ENCODE data around the gene PRR36. TPM values are rescaled to one million over a fixed set of nuclear protein-coding genes. Genes with fewer than 3 reads are reported as not detected.

PRR36 gene
- total RNA-seq, 1 donor from 2014 or later, result 0.07 TPM

DNA sequence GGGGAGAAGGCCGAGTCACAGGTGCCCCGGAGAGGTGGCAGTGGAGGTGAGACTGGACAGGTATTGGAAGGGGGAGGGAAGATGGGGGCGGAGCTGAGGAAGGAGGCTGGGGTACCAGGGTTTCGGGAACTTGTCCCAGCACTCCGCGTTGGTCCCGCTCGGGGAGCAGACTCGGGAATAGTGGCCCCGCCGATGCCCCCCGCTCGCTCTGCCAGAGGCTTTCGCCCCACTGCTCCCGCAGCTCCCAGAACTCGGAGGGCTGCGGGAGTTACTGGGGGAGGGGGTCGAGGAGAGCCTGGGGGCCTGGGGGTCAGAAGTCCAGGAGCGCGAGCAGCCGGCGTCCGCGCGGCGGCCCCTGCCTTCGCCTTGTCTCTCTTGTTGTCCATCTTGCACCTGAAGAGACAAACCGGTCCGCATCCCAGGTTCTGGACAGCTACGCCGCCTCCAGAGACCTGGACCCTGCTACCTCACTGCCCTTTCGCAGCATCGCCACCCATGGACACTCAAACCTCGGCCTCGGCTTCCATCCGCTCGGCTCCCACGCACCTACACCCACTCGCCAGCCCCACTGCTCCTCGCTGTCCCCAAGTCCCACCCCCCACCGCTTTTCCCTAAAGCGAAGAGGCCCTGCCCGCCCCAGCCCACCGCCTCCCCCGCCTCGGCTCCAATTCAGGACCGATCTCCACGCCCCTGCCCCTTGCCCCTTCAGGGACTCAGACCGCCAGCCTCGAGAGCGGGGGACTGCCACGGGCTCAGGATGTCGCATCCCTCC, 700 bp downstream of the PRR36 start:
- H3K4me3 Mint-ChIP-seq, result peak overlapping the region; percentile 96

DNA sequence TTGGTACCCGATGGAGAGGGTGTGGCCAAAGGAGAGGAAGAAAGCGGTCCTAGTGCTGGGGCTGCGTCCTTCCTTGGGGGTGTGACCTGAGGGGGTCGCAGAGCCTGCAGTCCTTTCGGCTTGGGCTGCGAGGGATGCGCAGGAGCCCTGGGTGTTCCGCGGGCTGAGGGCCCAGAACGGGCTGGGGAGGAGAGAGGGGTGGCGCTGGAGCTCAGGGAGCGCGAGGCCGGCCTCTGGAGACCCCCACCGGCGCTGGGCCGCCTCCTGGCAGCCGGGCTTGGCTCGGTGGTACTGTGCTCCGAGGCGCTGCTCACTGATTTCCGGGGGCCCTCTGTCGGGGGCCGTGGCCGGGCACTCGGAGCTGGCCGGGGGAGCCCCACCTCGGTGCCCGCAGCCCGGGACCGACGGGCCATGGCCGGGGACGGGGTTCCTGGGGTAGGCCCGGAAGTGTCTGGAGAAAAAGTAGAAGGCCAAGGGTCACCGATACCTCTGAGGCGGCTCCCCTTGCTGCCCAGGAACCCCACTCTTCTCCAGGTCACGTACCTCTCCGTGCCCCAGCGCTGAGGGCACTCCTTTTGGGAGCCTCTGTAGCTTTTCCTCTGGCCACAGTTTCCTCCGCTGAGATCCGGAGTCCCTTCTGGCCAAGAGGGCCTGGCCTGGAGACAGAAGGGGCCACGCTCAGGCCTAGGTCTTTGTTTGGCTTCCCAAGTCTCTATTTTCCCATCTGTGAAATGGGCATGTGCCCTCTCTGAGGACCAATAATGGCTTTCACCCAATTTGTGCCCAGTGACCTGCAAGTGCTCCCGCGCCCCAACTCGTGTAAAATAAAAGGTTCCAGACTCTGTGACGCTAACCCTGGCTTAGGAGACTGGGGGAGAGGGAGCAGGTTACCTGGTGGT, 1.6 kb downstream of the PRR36 start:
- peaks cover 63% of the 10 kb centered on the region for H3F3A ChIP-seq (ENCODE audit: low read depth)
- peaks cover 15% of the 10 kb centered on the region for H3K27me3 Mint-ChIP-seq (ENCODE audit: insufficient read depth, low read depth)
- no peaks in the 10 kb centered on the region for H3K9me3 Mint-ChIP-seq
- H3K27me3 ChIP-seq, result peaks cover 15% of the 10 kb centered on the region
- peak overlapping the region; percentile 99 for H3K4me2 ChIP-seq
- H3K36me3 ChIP-seq, result no peaks in the 10 kb centered on the region
- H4K20me1 ChIP-seq (ENCODE audit: low read depth), result peaks cover 44% of the 10 kb centered on the region
- no peak overlapping the region for H2AFZ ChIP-seq (replicated peaks)
- peak overlapping the region; percentile 96 for H3K4me3 Mint-ChIP-seq
- H3K4me1 ChIP-seq, result peaks cover 11% of the 10 kb centered on the region
- no peak overlapping the region for H3K27ac ChIP-seq
- H3K79me2 ChIP-seq (ENCODE audit: low read depth), result no peaks in the 10 kb centered on the region
- peaks cover 34% of the 10 kb centered on the region for H3K4me1 Mint-ChIP-seq
- H3K4me3 ChIP-seq, result peak overlapping the region; percentile 99
- H3K9me3 ChIP-seq (ENCODE audit: low read depth), result no peaks in the 10 kb centered on the region
- H3K36me3 Mint-ChIP-seq, result no peaks in the 10 kb centered on the region
- TF ChIP-seq, protein P1, sequence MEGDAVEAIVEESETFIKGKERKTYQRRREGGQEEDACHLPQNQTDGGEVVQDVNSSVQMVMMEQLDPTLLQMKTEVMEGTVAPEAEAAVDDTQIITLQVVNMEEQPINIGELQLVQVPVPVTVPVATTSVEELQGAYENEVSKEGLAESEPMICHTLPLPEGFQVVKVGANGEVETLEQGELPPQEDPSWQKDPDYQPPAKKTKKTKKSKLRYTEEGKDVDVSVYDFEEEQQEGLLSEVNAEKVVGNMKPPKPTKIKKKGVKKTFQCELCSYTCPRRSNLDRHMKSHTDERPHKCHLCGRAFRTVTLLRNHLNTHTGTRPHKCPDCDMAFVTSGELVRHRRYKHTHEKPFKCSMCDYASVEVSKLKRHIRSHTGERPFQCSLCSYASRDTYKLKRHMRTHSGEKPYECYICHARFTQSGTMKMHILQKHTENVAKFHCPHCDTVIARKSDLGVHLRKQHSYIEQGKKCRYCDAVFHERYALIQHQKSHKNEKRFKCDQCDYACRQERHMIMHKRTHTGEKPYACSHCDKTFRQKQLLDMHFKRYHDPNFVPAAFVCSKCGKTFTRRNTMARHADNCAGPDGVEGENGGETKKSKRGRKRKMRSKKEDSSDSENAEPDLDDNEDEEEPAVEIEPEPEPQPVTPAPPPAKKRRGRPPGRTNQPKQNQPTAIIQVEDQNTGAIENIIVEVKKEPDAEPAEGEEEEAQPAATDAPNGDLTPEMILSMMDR (IDR thresholded peaks at IDR 0.05), result no peak
- no peak for TF ChIP-seq EZH2phosphoT487 (IDR thresholded peaks at IDR 0.05)
- no peak for TF ChIP-seq EZH2 (IDR thresholded peaks at IDR 0.05)
- no peak overlapping the region for H3K27ac Mint-ChIP-seq
- no peak for DNase-seq (ENCODE audit: low spot score)
- H3K9ac ChIP-seq, result no peak overlapping the region

More for the DNA sequence above, 700 bp downstream of the PRR36 start:
- TF ChIP-seq EZH2 (IDR thresholded peaks at IDR 0.05), result no peak
- TF ChIP-seq EZH2phosphoT487 (IDR thresholded peaks at IDR 0.05), result no peak
- TF ChIP-seq, protein P1 (IDR thresholded peaks at IDR 0.05), result no peak
- DNase-seq (ENCODE audit: low spot score), result no peak
- H3K27ac ChIP-seq, result no peak overlapping the region
- H3K4me1 ChIP-seq, result peaks cover 11% of the 10 kb centered on the region
- H3K27me3 Mint-ChIP-seq (ENCODE audit: insufficient read depth, low read depth), result peaks cover 15% of the 10 kb centered on the region
- peak overlapping the region; percentile 57 for H3K27ac Mint-ChIP-seq
- H3K9me3 Mint-ChIP-seq, result no peaks in the 10 kb centered on the region
- H4K20me1 ChIP-seq (ENCODE audit: low read depth), result peaks cover 35% of the 10 kb centered on the region
- peak overlapping the region; percentile 73 for H2AFZ ChIP-seq (replicated peaks)
- peaks cover 8% of the 10 kb centered on the region for H3K27me3 ChIP-seq
- no peaks in the 10 kb centered on the region for H3K79me2 ChIP-seq (ENCODE audit: low read depth)
- peak overlapping the region; percentile 99 for H3K4me3 ChIP-seq
- peak overlapping the region; percentile 99 for H3K4me2 ChIP-seq
- H3F3A ChIP-seq (ENCODE audit: low read depth), result peaks cover 60% of the 10 kb centered on the region
- H3K36me3 ChIP-seq, result no peaks in the 10 kb centered on the region
- peaks cover 32% of the 10 kb centered on the region for H3K4me1 Mint-ChIP-seq
- no peaks in the 10 kb centered on the region for H3K9me3 ChIP-seq (ENCODE audit: low read depth)
- no peaks in the 10 kb centered on the region for H3K36me3 Mint-ChIP-seq
- peak overlapping the region; percentile 41 for H3K9ac ChIP-seq

DNA sequence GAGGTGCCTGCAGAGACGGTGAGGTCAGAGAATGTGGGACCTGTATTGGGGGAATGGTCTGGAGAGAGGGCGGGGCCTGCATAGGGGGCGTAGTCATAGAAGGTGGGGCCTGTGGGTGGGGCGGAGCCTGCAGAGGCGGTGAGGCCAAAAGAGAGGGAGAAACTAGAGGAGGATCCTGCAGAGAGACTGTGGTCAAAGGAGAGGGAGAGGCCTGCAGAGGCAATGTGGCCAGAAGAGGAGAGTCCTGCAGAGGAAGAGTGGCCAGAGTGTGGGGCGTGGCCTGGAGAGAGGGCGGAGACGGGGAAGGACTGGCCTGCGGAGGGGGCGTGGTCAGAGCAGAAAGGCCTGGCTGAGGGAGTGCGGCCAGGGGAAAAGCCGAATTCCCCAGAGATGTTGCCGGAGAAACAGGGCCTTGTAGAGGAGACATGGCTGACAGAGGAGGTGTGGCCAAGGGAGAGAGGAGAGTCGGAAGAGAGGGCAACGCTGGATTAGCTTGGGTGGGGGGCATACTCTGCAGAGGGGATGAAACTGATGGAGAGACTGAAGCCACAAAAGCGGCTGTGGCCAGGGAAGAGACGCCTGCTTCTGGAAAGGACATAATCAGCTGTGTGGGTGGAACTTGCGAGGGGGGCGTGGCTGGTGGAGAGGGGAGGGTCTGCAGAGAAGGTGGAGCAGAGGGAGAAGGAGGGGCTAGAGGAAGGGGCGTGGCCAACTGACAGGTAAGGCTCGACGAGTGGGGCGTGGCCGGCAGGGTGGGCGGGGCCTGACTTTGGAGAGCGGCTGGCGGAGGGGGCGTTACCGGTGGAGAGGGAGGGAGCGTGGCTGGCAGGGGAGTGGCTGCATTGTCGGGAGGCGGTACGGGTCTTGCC, 2.5 kb downstream of the PRR36 start:
- H3K4me2 ChIP-seq, result peak overlapping the region; percentile 47
- H3K4me3 ChIP-seq, result no peak overlapping the region
- DNase-seq (ENCODE audit: low spot score), result peak; percentile 99
- peaks cover 63% of the 10 kb centered on the region for H3F3A ChIP-seq (ENCODE audit: low read depth)
- H3K27me3 ChIP-seq, result peaks cover 20% of the 10 kb centered on the region
- H3K27me3 Mint-ChIP-seq (ENCODE audit: insufficient read depth, low read depth), result peaks cover 20% of the 10 kb centered on the region
- peaks cover 11% of the 10 kb centered on the region for H3K4me1 ChIP-seq
- no peaks in the 10 kb centered on the region for H3K36me3 Mint-ChIP-seq
- TF ChIP-seq EZH2 (IDR thresholded peaks at IDR 0.05) (no peak), EZH2phosphoT487 (IDR thresholded peaks at IDR 0.05) (no peak)
- TF ChIP-seq, protein P1 (IDR thresholded peaks at IDR 0.05), result no peak
- no peaks in the 10 kb centered on the region for H3K9me3 Mint-ChIP-seq
- H2AFZ ChIP-seq (replicated peaks), result no peak overlapping the region
- peak overlapping the region; percentile 82 for H3K4me3 Mint-ChIP-seq
- H3K36me3 ChIP-seq, result no peaks in the 10 kb centered on the region
- H3K9me3 ChIP-seq (ENCODE audit: low read depth), result no peaks in the 10 kb centered on the region
- peak overlapping the region; percentile 94 for H3K27ac Mint-ChIP-seq
- H3K27ac ChIP-seq, result peak overlapping the region; percentile 33
- no peak overlapping the region for H3K9ac ChIP-seq
- H3K4me1 Mint-ChIP-seq, result peaks cover 34% of the 10 kb centered on the region
- H4K20me1 ChIP-seq (ENCODE audit: low read depth), result peaks cover 51% of the 10 kb centered on the region
- H3K79me2 ChIP-seq (ENCODE audit: low read depth), result no peaks in the 10 kb centered on the region

All from neural progenitor cell (in vitro differentiated cells).